ENCODE data around the gene HOXA5. TPM values are rescaled to one million over a fixed set of nuclear protein-coding genes. Genes with fewer than 3 reads are reported as not detected.
A peak's percentile ranks its signal among the peaks of the same experiment; 100 is the strongest.

Gene HOXA5
- total RNA-seq, 1 donor from 2014 or later = not detected

DNA sequence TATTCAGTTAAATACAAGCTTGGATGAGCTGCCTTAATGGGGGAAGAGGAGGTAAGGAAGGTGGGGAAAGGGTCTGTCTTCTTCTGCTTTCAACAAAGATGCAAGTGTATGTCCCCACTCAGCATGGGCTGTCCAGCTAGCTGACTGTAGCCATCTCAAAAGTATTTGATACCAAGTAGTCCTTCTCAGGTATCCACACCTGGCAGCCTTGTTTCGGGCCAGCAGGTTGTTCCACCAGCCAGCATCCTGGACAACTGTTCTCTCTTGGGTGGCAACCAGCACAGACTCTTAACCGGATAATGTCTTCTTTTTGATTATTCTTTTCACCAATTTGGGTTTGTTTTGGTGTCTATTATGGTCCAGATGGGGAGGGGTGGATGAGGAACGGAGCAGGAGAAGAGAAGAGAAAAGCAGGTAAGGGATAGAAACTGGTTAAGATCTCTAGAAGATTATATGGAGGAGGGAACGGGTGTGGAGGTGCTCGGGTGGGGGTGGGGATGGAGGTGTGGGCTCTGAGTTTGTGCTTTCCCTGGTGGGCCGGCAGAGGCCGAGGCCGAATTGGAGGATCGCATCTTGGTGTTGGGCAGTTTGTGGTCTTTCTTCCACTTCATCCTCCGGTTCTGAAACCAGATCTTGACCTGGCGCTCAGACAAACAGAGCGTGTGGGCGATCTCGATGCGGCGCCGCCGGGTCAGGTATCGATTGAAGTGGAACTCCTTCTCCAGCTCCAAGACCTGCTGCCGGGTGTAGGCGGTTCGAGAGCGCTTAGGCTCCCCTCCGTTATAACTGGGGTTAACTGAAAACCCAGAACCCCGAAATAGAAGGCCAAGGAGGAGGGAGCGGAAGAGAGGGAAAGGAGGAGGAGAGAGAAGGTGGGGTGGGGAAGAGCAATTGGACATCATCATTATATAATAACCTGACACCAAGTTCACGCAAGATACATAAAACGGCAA, 14.4 kb downstream of the HOXA5 start:
- Histone ChIP-seq H3K4me3 (peak overlapping the region; percentile 67), H3K9me3 (replicated peaks) (no peaks in the 10 kb centered on the region), H3K27me3 (ENCODE audit: low read depth) (peaks cover 100% of the 10 kb centered on the region), H3K4me1 (peaks cover 10% of the 10 kb centered on the region), H3K27ac (replicated peaks) (no peak overlapping the region), H3K36me3 (no peaks in the 10 kb centered on the region)
- DNase-seq = no peak
- intact Hi-C loops (cut with micrococcal nuclease) = no loop called here
- TF ChIP-seq CTCF (IDR thresholded peaks at IDR 0.05; ENCODE audit: borderline replicate concordance) = no peak

GRCh38 chr7:27128034-27128433, 15.4 kb downstream of the HOXA5 start:
- no peak for TF ChIP-seq CTCF (IDR thresholded peaks at IDR 0.05; ENCODE audit: borderline replicate concordance)
- no peaks in the 10 kb centered on the region for H3K9me3 ChIP-seq (replicated peaks)
- H3K4me1 ChIP-seq = peaks cover 10% of the 10 kb centered on the region
- no peaks in the 10 kb centered on the region for H3K36me3 ChIP-seq
- DNase-seq = no peak
- H3K27me3 ChIP-seq (ENCODE audit: low read depth) = peaks cover 100% of the 10 kb centered on the region
- H3K27ac ChIP-seq (replicated peaks) = no peak overlapping the region
- H3K4me3 ChIP-seq = no peak overlapping the region
- intact Hi-C loops (cut with micrococcal nuclease) = no loop called here

DNA sequence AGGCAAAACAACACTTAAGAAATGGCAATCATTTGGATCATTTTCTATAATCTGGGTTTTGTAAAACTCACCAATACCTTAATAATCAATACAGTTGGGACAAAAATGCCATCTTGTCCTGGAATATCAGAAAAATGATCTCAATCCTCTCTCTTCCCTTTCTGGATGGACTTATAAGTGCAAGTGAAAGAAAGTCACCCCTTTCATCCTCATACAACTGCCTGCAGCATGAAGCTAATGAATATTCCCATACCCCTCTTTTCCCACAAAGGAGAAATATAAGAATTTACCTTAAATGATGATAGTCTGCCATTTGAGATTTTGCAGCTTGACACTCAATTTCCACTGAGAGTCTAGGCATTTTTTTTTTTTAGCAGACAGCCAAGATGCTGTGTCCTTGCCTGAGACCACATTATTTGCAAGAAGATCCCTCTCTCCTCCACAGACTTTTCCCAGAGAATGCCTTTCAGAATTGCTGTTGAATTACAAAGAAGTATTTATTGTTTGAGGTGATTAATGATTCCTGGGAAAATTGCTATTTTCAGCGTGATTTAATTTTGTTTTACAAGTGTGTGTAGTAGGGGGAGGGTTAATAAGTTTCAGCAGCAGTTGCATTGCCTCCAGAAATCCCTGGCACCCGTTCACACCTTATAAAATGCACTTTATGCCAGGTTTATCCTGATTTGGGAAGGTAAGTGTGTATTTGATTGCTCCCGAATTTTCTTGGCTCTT, 16.7 kb downstream of the HOXA5 start:
- no peak for DNase-seq
- Histone ChIP-seq H3K4me1 (peaks cover 10% of the 10 kb centered on the region), H3K36me3 (no peaks in the 10 kb centered on the region), H3K27ac (replicated peaks) (no peak overlapping the region), H3K9me3 (replicated peaks) (no peaks in the 10 kb centered on the region), H3K4me3 (no peak overlapping the region), H3K27me3 (ENCODE audit: low read depth) (peaks cover 100% of the 10 kb centered on the region)
- intact Hi-C loops (cut with micrococcal nuclease) = no loop called here
- no peak for TF ChIP-seq CTCF (IDR thresholded peaks at IDR 0.05; ENCODE audit: borderline replicate concordance)

DNA sequence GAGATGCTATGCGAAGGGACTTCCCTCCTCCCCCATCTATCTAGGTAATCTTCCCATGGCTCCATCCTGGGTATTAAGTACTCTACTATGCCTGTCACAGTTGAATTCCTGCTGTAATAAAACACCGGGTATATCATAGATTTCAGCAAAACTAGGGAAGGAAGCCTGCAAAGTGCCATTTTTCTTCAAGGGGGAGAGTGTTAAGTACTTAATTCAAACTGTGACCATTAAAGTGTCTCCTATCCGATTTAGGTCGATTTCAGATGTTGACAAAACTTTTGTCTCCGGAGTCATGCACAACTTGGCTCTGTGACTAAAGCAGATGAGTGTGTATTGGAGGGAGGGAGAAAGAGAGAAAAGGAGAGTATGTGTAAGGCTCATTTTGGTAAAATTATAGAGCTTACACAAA, 17.5 kb downstream of the HOXA5 start:
- Histone ChIP-seq H3K27me3 (ENCODE audit: low read depth) (peaks cover 98% of the 10 kb centered on the region), H3K36me3 (no peaks in the 10 kb centered on the region), H3K4me1 (peaks cover 6% of the 10 kb centered on the region), H3K4me3 (no peak overlapping the region), H3K9me3 (replicated peaks) (no peaks in the 10 kb centered on the region), H3K27ac (replicated peaks) (no peak overlapping the region)
- intact Hi-C loops (cut with micrococcal nuclease) = no loop called here
- no peak for DNase-seq
- TF ChIP-seq CTCF (IDR thresholded peaks at IDR 0.05; ENCODE audit: borderline replicate concordance) = no peak

DNA sequence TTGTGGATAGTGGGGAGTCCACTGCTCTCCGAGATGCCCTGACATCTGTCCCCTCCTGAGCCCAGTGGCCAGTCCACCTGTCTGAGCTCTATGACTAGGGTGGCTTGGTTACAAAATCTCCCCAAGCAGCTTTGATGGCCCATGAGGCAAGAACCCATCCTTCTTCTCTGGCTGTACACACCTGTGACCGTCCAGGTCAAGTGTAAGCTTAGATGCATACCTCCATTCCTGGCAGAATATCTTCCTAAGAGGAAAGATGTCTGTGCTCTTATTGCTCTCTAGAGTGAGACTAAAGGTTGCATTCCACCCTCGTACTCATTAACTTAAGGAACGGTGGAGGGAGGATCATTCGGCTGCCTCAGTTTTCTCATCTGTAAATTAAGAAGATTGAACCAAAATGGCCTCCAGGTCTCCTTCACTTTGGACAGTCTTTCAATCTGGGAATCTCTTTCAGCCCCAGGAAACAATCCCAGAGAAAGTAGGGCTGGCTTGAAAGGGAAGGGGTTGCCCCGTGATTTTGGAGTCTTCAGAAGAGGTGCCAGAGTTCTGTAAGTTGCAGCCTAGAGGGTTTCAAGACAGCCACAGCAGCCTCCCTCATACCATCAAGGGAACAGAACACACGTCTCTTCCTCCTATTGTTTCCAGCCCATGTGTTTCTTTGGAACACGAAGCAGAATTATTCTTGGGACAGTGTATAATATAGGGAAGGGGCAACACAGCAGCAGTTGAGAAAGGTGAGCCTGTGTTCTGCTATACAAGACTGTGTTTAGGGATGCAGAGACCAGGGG, 18.4 kb downstream of the HOXA5 start:
- Histone ChIP-seq H3K27ac (replicated peaks) (no peak overlapping the region), H3K9me3 (replicated peaks) (no peaks in the 10 kb centered on the region), H3K4me3 (no peak overlapping the region), H3K4me1 (no peaks in the 10 kb centered on the region), H3K36me3 (no peaks in the 10 kb centered on the region), H3K27me3 (ENCODE audit: low read depth) (peaks cover 98% of the 10 kb centered on the region)
- intact Hi-C loops (cut with micrococcal nuclease) = no loop called here
- no peak for DNase-seq
- no peak for TF ChIP-seq CTCF (IDR thresholded peaks at IDR 0.05; ENCODE audit: borderline replicate concordance)
